ENCODE measurements around the gene EGFL8. TPM values are rescaled to one million over a fixed set of nuclear protein-coding genes. Genes with fewer than 3 reads are reported as not detected.

The EGFL8 gene
- total and polyA plus RNA-seq, 9 of the 15 experiments (the other 6 are each of a cell fraction or from before 2014, with no cell fraction given): 2.2 to 47.4 (median 14.2) TPM

- TF ChIP-seq MLLT1 (IDR thresholded peaks at IDR 0.05) (no peak), MIER1 (IDR thresholded peaks at IDR 0.05; ENCODE audit: low read depth) (no peak), ADNP (tag; IDR thresholded peaks at IDR 0.05) (no peak), ZNF644 (tag; IDR thresholded peaks at IDR 0.05; ENCODE audit: low read depth) (no peak), RCOR1 (IDR thresholded peaks at IDR 0.05; ENCODE audit: borderline replicate concordance in 1 of 2, low read depth in 2 of 2, low read length in 2 of 2) (no peak), CHD4 (IDR thresholded peaks at IDR 0.05; ENCODE audit: insufficient read depth, insufficient replicate concordance, low read depth, low read length, poor library complexity, severe bottlenecking) (no peak), ZNF140 (CRISPR knock-in tag; IDR thresholded peaks at IDR 0.05) (no peak), BCL6 (CRISPR knock-in tag; IDR thresholded peaks at IDR 0.05) (no peak), MCM5 (IDR thresholded peaks at IDR 0.05; ENCODE audit: low read depth) (no peak), MYNN (IDR thresholded peaks at IDR 0.05) (no peak; the same call in 1 of the 2 replicates), MYNN (CRISPR knock-in tag; IDR thresholded peaks at IDR 0.05) (no peak), IRF1 (CRISPR knock-in tag; IDR thresholded peaks at IDR 0.05; ENCODE audit: borderline replicate concordance) (no peak), ZNF184 (CRISPR knock-in tag; IDR thresholded peaks at IDR 0.05) (no peak), ZNF785 (CRISPR knock-in tag; IDR thresholded peaks at IDR 0.05) (no peak), EP300 (IDR thresholded peaks at IDR 0.05; ENCODE audit: low read length) (no peak)
Observed at GRCh38 chr6:32184084-32184640, 19.8 kb downstream of the EGFL8 start, which contains the start of gene AGER (continued).

Measured in K562 (cell line).